Measurements from ENCODE around the gene HOXB2. TPM values are rescaled to one million over a fixed set of nuclear protein-coding genes. Genes with fewer than 3 reads are reported as not detected.

HOXB2 gene
- total and polyA plus RNA-seq, 9 of the 15 experiments (the other 6 are each of a cell fraction or from before 2014, with no cell fraction given): 2.1 to 97.7 (median 21.2) TPM

- TF ChIP-seq REST (IDR thresholded peaks at IDR 0.05; ENCODE audit: borderline replicate concordance): peak; percentile 5; the same call in 1 of the 2 replicates
- no peak for TF ChIP-seq REST (CRISPR knock-in tag; IDR thresholded peaks at IDR 0.05; ENCODE audit: low read depth)
- 0 out of 2 replicates have a peak, but pooled peaks have one; percentile 7 for TF ChIP-seq SP1 (CRISPR knock-in tag; IDR thresholded peaks at IDR 0.05)
- no peak for TF ChIP-seq ZNF316 (IDR thresholded peaks at IDR 0.05)
- TF ChIP-seq PHB2 (IDR thresholded peaks at IDR 0.05; ENCODE audit: low read depth): no peak
- no peak for TF ChIP-seq ZBTB49 (CRISPR knock-in tag; IDR thresholded peaks at IDR 0.05; ENCODE audit: borderline replicate concordance)
- TF ChIP-seq ZC3H11A (IDR thresholded peaks at IDR 0.05; ENCODE audit: low read depth, low read length): no peak
- TF ChIP-seq TBL1XR1 (IDR thresholded peaks at IDR 0.05; ENCODE audit: low read length in 2 of 2): no peak
- TF ChIP-seq ZNF212 (CRISPR knock-in tag; IDR thresholded peaks at IDR 0.05): no peak
- TF ChIP-seq ARID1B (IDR thresholded peaks at IDR 0.05): 0 out of 2 replicates have a peak, but pooled peaks have one; percentile 6
- no peak for TF ChIP-seq ZKSCAN3 (CRISPR knock-in tag; IDR thresholded peaks at IDR 0.05)
- TF ChIP-seq SMARCE1 (IDR thresholded peaks at IDR 0.05): 0 out of 2 replicates have a peak, but pooled peaks have one; percentile 13
- TF ChIP-seq FOXP1 (CRISPR knock-in tag; IDR thresholded peaks at IDR 0.05): no peak
- TF ChIP-seq NR2C2 (CRISPR knock-in tag; IDR thresholded peaks at IDR 0.05): no peak
- TF ChIP-seq NR2C2 (tag; IDR thresholded peaks at IDR 0.05): no peak
- no peak for TF ChIP-seq ZNF780A (CRISPR knock-in tag; IDR thresholded peaks at IDR 0.05)
- peak; percentile 16; the same call in 1 of the 2 replicates for TF ChIP-seq TAF7 (tag; IDR thresholded peaks at IDR 0.05)
- no peak for TF ChIP-seq ZKSCAN8 (CRISPR knock-in tag; IDR thresholded peaks at IDR 0.05)
- no peak for TF ChIP-seq DACH1 (IDR thresholded peaks at IDR 0.05; ENCODE audit: partially characterized antibody)
- no peak for TF ChIP-seq CHD4 (IDR thresholded peaks at IDR 0.05; ENCODE audit: insufficient read depth, insufficient replicate concordance, low read depth, low read length, poor library complexity, severe bottlenecking)
Measured at GRCh38 chr17:48576479-48577309, 31.8 kb upstream of the HOXB2 start (continued).
